ENCODE results near the gene KRT5.

Gene KRT5

GRCh38 chr12:52527121-52527800, 7.1 kb upstream of the KRT5 start:
- Histone ChIP-seq H3K27ac (no peak overlapping the region), H3K4me1 (no peaks in the 10 kb centered on the region), H3K9me3 (ENCODE audit: control insufficient read depth, low read length) (no peaks in the 10 kb centered on the region), H2AFZ (no peak overlapping the region), H3K36me3 (ENCODE audit: control insufficient read depth, insufficient read depth, low read length) (no peaks in the 10 kb centered on the region), H3K9ac (no peak overlapping the region), H3K27me3 (ENCODE audit: control insufficient read depth, insufficient read depth, low read length) (no peaks in the 10 kb centered on the region), H3K79me2 (no peaks in the 10 kb centered on the region), H3K4me3 (ENCODE audit: low read depth, low read length) (no peak overlapping the region), H3K4me2 (ENCODE audit: low read length) (no peak overlapping the region)
- TF ChIP-seq, protein P1, sequence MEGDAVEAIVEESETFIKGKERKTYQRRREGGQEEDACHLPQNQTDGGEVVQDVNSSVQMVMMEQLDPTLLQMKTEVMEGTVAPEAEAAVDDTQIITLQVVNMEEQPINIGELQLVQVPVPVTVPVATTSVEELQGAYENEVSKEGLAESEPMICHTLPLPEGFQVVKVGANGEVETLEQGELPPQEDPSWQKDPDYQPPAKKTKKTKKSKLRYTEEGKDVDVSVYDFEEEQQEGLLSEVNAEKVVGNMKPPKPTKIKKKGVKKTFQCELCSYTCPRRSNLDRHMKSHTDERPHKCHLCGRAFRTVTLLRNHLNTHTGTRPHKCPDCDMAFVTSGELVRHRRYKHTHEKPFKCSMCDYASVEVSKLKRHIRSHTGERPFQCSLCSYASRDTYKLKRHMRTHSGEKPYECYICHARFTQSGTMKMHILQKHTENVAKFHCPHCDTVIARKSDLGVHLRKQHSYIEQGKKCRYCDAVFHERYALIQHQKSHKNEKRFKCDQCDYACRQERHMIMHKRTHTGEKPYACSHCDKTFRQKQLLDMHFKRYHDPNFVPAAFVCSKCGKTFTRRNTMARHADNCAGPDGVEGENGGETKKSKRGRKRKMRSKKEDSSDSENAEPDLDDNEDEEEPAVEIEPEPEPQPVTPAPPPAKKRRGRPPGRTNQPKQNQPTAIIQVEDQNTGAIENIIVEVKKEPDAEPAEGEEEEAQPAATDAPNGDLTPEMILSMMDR (IDR thresholded peaks at IDR 0.05), result no peak

- H3K4me1 ChIP-seq, result no peaks in the 10 kb centered on the region
- H2AFZ ChIP-seq, result no peak overlapping the region
- no peak overlapping the region for H3K4me2 ChIP-seq (ENCODE audit: low read length)
- H3K79me2 ChIP-seq, result no peaks in the 10 kb centered on the region
- no peaks in the 10 kb centered on the region for H3K9me3 ChIP-seq (ENCODE audit: control insufficient read depth, low read length)
- H3K27me3 ChIP-seq (ENCODE audit: control insufficient read depth, insufficient read depth, low read length), result no peaks in the 10 kb centered on the region
- no peak overlapping the region for H3K9ac ChIP-seq
- H3K36me3 ChIP-seq (ENCODE audit: control insufficient read depth, insufficient read depth, low read length), result no peaks in the 10 kb centered on the region
- no peak overlapping the region for H3K4me3 ChIP-seq (ENCODE audit: low read depth, low read length)
- no peak overlapping the region for H3K27ac ChIP-seq
- TF ChIP-seq, protein P1 (IDR thresholded peaks at IDR 0.05), result no peak
Observed at GRCh38 chr12:52526511-52526951, 6.3 kb upstream of the KRT5 start.

DNA sequence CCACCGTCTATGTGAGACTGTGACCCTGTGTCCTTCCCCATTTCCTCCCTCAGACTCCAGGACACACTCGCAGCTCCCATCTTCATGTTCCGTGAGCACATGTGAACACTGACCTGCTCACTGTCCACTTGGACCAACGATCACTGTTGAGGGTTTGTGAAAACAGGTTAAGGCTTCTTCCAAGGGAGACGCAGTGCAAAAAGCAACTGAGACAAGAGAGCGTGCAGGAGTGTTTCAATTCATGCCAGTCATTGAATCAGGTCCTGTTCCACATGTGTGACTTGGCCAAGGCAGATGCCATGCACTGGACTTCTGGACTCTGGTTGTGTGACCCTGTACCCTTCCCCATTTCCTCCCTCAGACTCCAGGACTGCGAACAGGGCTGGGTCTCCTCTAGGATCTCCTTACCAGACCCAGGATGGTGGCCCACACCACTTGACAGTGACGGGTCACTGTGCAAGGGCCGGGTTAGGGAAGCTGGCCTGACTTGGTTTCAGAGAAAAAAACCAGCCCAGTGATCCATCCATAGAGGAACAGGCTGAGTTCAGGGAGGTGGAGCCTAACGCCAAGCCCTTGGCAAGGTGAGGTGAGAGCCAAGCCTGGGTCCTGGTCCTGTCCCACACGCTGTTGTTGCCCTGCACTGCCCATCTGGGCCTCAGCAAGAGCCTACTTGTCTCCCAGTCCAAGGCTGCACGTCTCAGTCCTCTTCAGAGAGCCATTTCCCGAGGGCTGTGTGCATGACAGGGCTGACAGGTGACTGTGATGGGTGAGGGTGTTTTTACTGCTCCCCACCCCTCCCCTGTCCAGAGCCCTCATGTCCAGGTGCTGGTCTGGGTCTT, 5.7 kb upstream of the KRT5 start:
- H3K36me3 ChIP-seq (ENCODE audit: control insufficient read depth, insufficient read depth, low read length), result no peaks in the 10 kb centered on the region
- H3K4me2 ChIP-seq (ENCODE audit: low read length), result no peak overlapping the region
- no peaks in the 10 kb centered on the region for H3K9me3 ChIP-seq (ENCODE audit: control insufficient read depth, low read length)
- no peak overlapping the region for H3K27ac ChIP-seq
- H3K4me3 ChIP-seq (ENCODE audit: low read depth, low read length), result no peak overlapping the region
- H2AFZ ChIP-seq, result no peak overlapping the region
- no peaks in the 10 kb centered on the region for H3K79me2 ChIP-seq
- no peak overlapping the region for H3K9ac ChIP-seq
- H3K4me1 ChIP-seq, result no peaks in the 10 kb centered on the region
- TF ChIP-seq, protein P1 (IDR thresholded peaks at IDR 0.05), result no peak
- no peaks in the 10 kb centered on the region for H3K27me3 ChIP-seq (ENCODE audit: control insufficient read depth, insufficient read depth, low read length)

DNA sequence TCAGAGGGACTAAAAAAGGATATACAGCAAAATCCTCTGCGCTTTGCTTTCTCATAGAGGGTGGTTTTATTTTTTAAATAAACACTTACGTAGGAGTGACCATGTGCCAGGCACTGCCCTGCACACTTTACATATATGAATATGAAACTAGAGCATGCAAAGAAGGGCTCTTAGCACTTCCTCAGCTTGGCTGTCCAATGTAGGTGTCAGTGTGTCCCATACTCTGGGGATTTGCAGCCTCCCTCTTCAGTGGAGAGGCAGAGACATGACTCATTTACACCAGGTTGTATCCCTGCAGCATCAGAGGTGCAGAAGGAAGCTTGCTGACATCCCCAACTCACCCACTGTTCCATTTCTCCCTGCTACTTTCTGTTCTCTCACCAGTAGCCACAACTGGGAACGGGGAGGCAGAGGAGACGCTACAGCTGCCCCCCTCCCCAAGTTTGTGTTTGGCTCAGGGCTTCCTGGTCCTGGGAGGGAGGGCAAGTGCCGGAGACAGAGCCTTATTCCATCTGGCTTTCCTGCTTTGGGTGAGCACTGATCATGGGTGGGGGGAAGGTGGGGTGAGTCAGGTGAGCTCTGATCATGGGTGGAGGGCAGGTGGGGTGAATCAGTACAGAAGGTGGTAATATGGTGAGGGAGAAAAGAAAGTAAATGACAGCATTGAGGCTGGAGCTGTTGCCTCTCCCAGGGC, 4.9 kb upstream of the KRT5 start:
- H3K4me2 ChIP-seq (ENCODE audit: low read length), result no peak overlapping the region
- no peaks in the 10 kb centered on the region for H3K4me1 ChIP-seq
- no peaks in the 10 kb centered on the region for H3K27me3 ChIP-seq (ENCODE audit: control insufficient read depth, insufficient read depth, low read length)
- TF ChIP-seq, protein P1 (IDR thresholded peaks at IDR 0.05), result no peak
- no peaks in the 10 kb centered on the region for H3K36me3 ChIP-seq (ENCODE audit: control insufficient read depth, insufficient read depth, low read length)
- H3K9me3 ChIP-seq (ENCODE audit: control insufficient read depth, low read length), result no peaks in the 10 kb centered on the region
- no peak overlapping the region for H3K9ac ChIP-seq
- no peak overlapping the region for H3K4me3 ChIP-seq (ENCODE audit: low read depth, low read length)
- H3K79me2 ChIP-seq, result no peaks in the 10 kb centered on the region
- H2AFZ ChIP-seq, result no peak overlapping the region
- no peak overlapping the region for H3K27ac ChIP-seq

Data from parathyroid adenoma (tissue), 2 donors.